Cerebellar cortex (tissue), 1 donor: ENCODE results near the gene HJURP.

Source experiments
- DNase-seq: peaks from one replicate; pipeline ENCODE4 v3.0.0-alpha.2; 2015; ENCODE audit warnings: low spot score

The HJURP gene

DNA sequence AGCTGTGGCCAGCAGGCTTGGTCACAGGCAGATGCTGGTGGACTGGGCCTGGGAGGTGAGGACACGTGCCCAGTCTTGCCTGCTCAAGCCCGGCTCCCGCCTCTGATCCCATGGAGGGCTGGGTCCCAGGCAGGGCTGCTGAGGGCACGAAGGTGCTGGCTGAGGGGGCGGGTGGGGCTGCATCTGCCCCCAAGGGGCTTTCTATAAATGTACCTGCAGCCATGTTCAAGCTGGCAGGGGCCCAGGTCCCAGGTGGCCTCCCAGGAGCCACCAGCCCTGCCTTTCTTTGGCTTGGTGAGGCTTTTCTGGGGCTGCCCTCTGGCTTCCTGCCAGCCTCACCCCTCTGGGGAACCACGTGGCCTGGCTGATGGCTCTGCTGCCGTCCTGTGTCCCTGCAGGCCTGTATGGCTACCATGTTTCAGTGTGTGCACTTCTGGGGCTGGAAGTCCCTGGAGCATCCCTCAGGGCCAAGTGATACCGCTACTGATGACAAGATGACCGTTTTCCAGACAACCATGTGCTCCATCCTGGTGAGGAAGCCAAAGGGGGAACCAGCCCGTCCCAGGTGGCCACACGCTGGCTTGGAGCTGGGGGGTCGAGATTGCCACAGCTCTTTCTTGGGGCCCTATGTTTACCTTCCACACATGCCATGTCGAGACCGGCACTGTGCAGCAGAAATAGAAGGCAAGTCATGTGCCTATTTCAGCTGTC, 23.2 kb downstream of the HJURP start:
- DNase-seq, result no peak

DNA sequence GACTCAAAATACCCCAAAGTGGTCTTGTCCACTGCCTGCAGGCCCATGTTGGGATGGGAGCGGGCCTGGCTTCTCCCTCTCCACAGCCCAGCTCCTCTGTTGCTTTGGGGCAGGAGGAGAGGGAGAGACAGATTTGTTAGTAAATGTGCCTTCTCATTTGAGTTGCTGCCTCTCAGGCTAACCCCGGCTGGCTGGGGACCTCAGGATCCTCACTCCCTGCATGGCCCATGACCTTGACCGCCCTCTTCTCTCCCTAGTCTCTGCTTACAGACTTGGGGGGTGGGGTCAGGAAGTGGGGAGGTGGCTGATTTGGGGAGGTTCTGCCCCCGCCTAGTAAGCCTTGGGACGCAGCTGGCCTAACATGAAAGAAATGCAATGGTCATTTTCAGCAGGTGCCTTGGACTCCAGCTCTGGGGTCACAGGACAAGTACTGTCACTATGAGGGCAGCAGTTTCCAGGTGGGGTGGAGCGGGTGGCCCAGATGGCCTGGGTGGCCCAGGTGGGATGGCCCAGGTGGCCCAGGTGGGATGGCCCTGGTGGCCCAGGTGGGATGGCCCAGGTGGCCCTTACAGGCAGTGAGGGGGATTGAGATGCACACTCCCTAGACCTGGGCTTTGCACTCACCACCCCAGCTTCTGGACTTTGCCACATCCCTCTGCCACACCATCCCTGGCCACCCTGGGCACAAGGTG, 24.1 kb downstream of the HJURP start:
- no peak for DNase-seq

DNA sequence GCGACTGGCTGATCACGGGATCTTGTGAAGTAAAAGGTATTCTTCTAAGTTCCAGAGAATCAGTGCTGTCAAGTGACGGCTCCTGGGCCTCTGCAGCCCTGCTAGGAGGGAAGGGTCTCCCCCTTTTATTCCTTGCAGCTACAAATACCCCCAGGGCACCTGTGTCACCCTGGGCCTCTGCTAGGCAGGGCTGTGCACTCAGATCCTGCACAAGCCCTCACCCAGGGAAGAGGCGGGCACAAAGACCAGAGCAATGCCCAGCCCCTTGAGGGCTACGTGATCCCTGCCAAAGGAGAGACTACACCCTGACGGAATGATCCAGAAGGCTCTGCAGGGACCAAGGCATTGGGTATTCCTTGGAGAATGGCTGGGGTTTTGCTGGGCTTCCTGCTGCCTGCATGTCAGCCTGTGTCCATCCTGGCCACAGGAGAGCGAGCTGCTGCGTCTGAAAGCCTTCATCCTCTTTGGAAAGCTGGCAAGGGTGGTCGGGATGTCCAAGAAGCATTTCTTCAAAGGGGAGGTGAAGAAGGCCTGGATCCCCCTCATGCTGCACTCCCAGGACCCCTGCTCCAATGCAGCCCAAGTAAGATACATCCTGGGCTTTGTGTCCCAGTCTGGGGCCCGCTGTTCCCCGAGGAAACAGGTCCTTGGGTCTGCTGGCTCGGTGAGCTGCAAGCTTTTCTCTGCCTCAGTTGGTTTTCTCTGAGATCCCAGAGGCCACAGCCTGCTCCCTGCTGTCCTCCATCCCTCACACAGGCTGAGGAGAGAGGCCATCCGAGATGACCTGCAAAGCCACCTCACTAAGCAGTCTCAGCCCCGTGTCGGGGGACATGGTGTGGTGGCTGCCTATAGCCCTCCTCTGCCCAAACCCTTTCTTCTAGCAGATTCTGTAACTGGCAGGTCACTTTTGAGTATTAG, 24.9 kb downstream of the HJURP start:
- no peak for DNase-seq

DNA sequence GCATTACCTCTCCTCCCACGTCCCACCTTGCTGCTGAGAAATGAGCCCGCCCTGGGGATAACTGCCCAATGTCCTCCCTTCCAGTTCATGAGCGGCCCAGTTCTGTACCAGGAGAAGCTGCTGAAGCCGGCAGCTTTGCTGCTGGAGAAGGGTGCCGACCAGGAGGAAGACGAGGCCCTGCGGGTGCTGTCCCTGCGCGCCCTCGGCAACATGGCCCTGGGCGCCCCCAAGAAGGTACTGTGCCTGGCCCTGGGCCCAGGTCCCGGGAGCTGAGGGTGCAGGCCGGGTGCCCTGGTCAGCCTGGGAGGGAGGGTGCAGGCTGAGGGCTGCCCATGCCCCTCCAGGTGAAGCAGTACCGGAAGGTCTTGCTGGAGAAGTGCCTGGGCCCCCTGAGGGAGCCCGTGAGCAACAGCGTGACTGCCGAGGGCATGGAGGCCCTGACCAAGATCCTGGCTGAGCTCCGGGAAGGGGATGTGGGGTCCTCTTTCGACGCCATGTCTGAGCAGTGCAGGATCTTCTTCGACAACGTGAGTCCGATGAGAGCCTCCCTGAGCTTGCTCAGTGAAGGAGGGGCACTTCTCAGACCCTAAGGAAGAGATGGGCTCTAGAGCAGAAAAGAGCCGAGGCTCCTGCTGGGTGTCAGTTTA, 25.7 kb downstream of the HJURP start:
- DNase-seq, result no peak

DNA sequence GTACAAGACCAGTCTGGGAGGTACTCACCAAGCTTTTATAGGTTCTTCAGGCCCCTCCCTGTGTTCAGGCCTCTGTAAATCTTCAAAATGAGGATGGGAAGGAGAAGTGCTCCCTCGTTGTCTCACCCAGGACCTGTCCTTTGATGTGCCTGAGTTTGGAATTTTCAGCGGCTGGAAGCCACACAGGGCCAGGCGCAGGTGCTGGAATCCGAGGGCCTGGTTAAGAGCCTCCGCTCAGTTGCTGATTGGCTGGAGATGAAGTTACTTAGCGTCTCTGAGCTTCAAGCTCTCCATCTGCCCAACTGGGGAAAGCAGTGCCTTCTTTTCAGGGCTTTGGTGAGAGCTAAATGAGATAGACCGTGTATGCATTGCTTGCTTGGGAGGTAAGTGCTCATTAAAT, 30.0 kb downstream of the HJURP start:
- no peak for DNase-seq

DNA sequence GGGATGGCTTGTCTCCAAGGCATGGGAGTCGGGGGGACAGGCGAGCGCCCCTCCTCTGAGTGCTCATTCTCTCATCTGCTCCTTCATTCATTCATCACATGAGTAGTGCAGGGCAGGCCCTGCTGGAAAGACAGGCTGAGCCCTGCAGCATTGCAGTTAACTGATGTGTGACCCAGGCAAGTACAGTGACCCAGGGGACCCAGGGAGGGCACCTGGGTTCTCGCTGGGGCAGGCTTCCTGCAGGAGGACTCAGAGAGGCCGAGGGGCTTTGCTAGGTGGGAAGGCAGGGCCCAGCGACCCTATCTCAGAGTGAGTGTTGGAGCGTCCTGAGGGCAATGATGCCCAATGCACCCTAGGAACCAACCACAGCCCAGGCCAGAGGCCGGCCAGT, 30.6 kb downstream of the HJURP start:
- DNase-seq, result no peak

DNA sequence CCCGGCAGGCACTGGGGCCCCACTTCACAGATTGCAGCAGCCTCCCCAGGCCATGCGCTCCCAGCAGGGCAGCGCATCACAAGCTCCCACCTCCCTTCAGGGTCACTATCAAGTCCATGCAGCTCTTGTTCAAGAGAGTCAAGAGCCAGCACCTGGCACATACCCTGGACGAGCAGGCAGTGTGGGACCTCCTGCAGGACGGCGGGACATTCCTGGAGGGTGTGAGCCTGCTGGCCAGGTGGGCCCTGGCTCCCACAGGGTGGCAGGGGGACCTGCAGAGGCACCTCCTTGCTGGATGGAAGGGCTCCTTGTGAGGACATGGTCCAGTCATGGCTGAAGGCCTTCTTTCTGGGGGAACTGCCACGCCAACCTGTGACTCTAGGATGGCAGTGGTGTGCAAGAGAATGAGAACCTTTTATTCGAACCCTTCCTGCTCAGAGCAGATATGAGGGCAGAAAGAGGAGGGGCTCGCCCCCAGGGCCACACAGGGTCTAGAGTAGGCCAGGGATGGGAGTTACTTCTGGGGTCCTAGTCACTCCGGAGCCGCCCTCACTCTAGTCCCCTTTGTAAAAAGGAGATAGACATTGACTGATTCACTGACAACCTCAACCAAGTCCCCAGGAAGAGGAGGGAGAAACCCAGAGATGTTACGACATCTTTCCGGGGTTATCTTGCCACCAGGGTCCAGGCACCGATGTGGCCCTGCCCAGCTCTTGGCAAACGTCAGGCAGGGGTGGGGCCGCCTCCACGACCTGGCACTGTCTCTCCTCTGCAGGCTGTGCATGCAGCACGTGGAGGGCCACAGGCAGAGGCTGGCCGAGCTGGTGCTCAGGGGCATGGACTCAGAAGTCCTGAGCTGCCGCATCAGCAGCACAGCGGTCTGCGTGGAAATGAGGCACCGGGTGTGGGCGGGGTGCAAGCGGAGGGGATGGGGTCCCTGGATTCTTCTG, 31.3 kb downstream of the HJURP start:
- DNase-seq, result no peak

DNA sequence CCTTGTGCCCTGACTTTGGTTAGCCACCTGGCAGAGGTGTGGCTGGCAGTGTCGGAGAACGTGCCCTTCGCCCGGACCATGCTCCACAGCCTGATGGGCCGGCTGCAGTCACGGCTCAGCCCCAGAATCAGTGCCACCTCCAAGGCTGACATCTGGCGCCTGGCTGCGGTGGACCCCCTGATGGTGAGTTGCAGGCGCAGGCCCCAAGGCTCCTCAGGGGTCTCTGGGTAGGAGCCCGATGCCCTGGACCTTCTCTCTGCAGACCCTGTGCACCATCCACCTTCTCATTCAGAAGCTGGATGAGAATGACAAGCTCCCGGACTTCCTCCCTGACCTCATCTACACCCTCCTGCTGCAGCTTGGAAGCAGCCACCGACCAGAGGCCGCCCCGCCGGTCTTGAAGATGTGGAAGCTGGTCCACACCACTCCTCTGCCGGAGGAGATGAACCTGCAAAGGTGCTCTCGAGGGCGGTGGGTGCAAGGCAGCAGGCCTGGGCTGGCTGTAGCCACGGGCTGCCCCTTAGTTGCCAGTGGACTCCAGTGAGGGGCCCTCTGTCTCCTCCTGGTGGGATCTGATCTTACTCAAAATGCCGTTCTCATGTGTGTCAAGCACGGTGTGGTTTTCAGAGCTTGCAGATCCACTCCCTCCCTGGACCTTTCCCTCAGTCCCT, 32.1 kb downstream of the HJURP start:
- DNase-seq, result no peak

DNA sequence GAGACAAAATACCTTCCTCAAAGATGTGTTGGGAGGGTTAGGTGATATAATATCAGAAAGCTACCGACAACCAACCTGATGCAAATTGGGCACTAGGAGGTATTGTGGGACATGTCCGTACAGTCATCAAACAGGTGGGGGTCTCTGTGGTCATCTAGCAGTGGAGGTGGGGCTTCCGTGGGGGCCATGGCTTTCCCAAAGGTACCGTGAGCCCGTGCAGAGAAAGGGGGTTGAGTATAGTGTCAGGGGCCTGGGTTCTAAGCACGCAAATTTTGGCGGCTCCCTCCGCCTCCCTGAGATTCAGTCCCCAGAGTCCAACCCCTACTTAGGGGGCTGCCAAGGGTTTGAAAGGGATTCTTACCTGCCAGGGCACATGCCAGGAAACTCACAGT, 32.6 kb downstream of the HJURP start:
- no peak for DNase-seq

DNA sequence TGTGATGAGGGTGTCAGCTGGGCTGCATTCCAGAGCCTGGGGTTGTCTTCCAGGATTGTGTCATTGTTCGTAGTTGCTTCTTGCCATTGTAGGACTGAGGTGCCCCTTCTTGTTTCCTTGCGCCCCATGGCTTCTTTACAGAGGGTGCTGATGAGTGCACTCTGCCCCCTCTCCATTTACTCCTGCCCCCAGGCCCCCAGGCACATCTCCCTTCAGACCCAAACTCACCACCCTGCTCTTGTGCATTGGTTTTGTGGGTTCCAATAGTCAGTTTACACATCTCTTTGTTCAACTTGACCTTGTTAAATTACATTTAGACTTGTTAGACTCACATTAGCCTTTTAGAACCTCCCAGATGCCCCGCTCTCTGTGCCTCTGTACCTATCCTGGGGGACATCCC, 33.1 kb downstream of the HJURP start:
- no peak for DNase-seq

DNA sequence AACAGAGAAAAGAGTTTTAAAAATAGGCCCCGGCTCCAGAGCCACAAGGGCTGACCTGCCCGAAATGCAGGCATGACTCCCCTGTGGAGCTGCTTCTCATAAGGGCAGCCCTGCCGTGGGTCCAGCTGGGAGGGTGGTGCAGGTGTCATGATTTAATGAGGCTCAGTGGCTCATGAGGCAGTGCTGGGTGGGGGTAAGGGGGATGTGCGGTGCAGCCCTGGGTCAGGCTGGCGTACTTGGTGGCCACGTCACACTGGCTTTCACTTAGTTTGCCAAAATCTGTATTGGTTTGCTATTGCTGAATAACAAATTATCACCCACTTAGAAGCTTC, 33.6 kb downstream of the HJURP start:
- DNase-seq, result no peak

DNA sequence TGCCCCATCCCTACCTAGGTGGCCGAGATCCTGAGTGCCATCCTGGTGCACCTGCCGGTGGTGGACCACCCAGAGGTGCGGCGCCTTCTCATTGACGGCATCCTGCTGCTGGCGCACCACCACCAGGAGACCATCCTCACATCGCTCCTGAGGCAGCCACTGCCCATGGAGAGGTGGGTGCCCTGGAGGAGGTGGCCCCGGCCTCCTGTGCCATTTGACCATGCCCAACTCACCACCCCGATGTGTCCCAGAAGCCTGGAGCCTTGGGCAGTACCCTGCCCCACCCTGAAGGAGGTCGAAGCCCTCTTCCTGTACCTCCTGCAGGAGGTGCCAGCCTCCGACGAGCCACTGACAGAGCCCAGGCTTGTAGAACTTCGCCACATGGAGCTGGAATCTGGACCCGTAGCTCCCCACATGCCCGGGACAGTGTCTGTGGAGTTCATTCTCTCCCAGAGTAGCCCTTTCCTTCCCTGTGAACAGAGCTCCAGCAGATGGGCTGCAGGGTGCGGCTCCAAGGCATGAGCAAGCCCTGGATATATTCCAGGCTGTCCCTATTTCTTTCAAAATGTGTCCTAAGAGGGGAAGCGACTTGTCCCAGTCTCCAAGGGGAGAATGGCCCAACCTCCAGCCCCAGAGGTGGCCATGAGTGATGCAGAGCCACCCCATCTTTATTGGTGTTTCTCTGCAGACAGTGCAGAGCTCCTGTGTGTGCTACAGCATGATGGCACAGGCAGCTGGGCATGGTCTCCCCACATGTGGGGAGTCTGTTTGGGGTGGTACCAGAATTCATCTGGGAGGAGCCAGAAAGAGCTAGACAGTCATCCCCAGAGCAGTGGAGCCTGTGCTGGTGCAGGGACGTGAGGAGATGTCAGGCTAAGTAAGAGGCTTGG, 34.2 kb downstream of the HJURP start:
- DNase-seq, result no peak

DNA sequence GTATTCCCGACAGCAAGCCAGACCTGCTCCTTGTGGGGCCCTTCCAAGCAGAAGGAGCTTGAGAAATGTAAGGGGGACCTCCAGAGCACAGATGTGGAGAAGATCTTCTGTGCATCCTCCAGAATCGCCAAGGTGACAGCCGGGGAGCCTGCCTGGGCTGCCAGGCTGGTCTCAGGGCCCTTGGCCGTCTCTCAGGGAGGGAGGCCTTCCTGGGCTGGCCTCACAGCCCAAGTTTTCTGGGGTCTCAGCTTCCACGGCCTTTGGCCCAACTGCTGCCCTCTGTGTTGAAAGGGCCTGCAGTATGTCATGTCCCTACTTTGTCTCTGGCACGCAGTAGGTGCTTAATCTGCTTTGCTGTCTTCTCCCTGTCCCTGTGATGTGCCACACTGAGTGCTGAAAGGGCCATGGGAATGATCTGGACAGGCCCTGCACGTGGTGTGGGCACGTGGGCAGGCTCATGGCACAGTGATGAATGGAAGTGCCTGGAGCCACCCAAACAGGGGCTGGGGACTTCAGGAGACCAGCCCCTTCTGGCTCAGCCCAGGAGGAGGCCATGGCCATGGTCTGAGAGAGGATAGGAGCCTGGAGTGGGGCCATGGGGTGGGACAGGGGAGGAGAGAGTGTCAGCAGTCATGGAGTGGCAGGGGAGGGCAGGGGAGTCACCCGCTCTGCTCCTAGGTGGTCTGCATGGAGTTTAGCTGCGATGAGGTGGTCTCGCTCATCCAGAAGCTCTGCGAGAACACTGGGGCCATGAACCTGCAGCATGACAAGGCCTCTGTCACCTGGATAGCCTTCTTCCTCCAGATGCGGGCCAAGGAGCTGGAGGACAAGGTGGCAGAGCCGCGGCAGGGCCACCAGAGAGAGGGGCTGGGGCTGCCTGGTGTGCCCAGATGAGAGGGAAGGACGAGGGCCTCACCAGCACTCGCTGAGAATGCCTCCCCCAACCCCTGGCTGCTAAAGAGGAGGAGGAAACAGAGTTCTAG, 35.4 kb downstream of the HJURP start:
- no peak for DNase-seq

DNA sequence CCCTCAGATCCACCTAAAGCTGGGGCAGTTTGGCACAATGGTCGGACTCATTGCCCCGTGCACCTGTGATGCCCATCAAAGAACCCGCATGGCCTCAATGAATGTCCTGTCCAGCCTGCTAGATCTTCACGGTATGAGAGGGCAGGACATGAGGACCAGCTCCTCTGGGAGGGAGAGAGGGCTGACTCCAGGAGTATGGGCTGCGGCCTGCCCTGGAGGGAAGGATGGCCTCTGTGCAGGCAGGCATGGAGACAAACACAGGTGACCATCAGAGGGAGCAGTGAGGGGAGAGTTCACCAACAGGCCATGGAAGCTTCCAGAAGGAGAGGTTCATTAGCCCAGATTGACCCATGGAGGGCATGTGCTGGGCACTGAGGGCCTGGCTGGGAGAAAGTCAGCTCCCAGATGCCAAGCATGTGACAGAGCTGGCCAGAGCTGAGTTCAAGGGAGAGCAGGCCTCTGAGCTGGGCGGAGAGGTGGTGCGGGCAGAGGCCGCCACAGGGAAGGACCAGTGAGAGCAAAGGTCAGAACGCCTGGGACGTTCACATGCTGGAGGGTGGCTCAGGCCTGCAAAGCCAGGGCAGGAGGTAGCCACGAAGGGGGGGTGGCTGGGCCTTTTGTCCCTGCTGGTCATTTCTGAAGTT, 36.2 kb downstream of the HJURP start:
- DNase-seq, result no peak

DNA sequence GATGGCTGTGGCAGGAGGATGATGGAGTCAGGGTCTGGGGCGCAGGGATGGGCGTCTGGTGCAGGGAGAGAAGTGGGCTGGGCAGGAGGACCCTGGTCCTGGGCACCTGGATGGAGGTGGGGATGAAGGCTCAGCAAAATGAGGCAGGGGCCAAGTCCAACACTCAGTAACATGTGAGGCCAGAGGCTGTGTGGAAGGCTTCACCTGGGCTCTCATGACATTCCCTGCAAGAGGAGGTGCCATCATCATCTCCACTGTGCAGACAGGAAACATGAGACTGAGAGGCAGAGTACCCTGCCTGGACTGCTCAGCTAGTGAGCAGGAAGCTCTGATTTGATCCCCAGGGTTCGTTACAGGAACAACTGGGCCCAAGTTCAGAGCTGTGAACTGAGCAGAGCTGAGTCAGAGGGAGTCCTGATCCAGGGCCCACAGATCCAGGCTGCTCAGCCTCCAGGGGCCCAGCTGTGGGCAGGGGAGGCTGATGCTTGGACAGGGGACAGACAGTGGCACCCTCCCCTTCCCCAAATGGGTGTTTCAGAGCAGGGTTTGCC, 36.9 kb downstream of the HJURP start:
- no peak for DNase-seq

DNA sequence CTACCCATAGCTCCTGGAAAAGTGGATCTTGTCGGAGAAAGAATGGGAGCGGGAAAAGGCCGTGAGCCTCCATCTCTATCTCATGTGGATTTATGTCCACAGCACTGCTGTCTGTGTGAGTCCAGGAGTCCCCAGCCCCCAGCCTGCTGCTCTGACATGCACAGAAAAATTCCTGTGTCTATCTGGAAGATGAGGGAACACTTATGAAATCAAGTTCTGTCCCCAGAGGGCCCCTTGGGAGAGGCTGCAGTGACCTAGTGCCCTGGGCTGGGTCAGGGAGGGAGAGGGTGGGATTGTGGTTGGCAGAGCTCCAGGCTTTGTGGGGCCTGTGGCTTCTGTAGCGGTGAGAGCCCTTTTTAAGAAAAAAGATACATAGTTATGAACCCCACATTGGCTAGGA, 37.6 kb downstream of the HJURP start:
- DNase-seq, result no peak

DNA sequence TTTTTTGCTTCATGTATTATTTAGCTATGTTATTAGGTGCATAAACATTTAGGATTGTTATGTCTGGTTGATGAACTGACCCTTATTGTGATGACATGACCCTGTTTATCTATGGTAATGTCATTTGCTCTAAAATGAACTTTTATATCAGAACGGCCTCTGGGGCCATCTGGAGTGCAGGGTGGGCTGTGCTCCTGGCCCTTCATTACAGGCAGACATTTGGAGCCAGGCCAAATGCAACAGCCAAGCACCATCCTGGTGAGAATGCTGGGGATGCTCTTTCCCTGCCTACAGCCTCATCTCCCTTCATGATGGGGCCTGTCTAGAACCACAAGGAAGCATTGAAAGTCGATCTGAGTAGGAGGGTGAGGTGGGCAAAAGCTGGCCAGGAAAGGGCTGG, 38.0 kb downstream of the HJURP start:
- DNase-seq, result no peak

DNA sequence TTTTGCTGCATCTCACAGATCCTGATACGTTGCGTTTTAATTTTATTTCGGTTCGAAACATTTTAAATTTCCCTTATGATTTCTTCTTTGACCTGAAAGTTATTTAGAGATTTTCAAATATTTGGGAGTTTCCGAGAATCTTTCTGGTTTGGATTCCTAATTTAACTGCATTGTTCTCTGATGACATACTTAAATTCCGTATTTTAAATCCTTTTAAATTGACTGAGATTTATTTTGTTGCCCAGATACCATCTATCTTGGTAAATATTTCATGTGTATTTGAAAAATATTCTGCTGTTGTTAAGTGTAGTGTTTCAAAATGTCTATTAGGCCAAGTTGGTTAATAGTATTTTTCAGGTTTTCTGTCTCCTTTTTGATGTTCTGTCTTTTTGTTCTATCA, 38.5 kb downstream of the HJURP start:
- no peak for DNase-seq
